Activated CD8-positive, alpha-beta memory T cell treated with anti-CD3 and anti-CD28 coated beads, Interleukin-2, amount 10 ng/mL, durations not matched to agents 7 days and 5 days (primary cell): ENCODE measurements around the gene GPX4. TPM values are rescaled to one million over a fixed set of nuclear protein-coding genes. Genes with fewer than 3 reads are reported as not detected.
"Not testable (repeated sequence)": the region's sequence is repeated elsewhere in the genome, so short reads cannot be mapped to it uniquely, and the experiment has no call there.

Experiments used
- ATAC-seq: fragments of 150-1000 bp; cut with Tn5 transposase; one replicate; pipeline ENCODE4 v1.10.0; 2021; ENCODE audit warnings: moderate library complexity
- CTCF ChIA-PET: fragments of 350-600 bp; sonication (Branson Sonifier 250); formaldehyde crosslinking; loops from one replicate; lab custom pipeline; 2021; ENCODE audit warnings: antibody characterized with exemption; lab: Charles Lee
- DNase-seq: peaks from one replicate; pipeline ENCODE4 v3.0.0-alpha.2; 2020
- H3K27ac Mint-ChIP-seq: one replicate; pipeline ENCODE4 v1.8.0; 2021; ENCODE audit warnings: mild to moderate bottlenecking, mixed read lengths
- H3K27me3 Mint-ChIP-seq: one replicate; pipeline ENCODE4 v1.8.0; 2021; ENCODE audit warnings: mixed read lengths
- H3K36me3 Mint-ChIP-seq: one replicate; pipeline ENCODE4 v1.8.0; 2021; ENCODE audit warnings: mild to moderate bottlenecking, mixed read lengths
- H3K4me1 Mint-ChIP-seq: one replicate; pipeline ENCODE4 v1.8.0; 2021; ENCODE audit warnings: mixed read lengths
- H3K4me3 Mint-ChIP-seq: one replicate; pipeline ENCODE4 v1.8.0; 2021; ENCODE audit warnings: mild to moderate bottlenecking, moderate library complexity, mixed read lengths
- H3K9me3 Mint-ChIP-seq: one replicate; pipeline ENCODE4 v1.8.0; 2022; ENCODE audit warnings: low read depth, mixed read lengths
- total RNA-seq, 2 experiments: library from RNA; stranded (reverse); gene quantifications; one replicate each; pipeline ENCODE4 v1.2.3, GENCODE V29; 2021

GPX4 gene
- total RNA-seq, 2 experiments from 2014 or later = 143 to 217 TPM

DNA sequence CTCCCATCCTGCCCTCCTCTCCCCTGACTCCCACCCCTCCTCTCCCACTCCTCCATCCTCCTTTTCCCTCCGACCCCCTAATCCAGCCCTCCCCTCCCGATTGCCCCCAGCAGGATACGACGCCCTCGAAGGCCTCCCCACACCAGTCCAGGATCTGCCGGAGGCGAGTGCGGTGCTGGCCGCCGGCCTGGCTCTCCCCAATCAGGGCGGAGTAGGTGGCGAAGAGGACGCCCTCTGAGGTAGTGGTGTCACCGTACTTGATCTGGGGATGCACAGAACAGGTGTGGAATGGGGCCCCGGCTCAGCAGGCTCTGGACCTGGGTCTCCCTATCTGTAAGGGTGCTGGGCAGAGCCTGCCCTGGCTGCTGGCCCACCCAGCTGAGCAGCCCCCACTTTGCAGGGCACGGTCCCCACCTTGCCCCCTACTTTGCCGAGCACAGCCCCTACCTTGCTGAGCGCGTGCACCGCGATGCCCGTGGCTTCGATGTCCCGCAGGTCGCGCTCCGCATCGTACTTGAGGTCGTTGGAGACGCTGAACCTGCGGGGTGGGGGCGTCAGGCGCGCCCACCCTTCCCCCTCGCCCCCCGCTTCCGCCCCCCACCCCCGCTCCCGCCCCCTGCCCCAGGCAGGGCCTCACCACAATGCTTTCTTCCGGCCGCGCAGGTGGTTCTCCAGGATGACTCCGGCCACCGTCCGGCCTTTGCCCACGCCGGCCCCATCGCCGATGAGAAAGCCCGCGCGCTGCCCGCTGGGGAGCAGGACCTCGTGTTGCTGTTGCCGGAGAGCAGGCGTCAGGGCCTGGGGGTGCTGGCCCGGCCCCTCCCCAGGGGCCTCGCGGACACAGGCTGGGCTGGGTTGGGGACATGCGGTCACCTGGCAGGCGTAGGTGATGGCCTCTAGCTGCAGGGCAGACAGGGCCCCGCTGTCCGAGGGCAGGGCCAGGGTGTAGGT, 18.5 kb downstream of the GPX4 start:
- DNase-seq = no peak
- no peak for ATAC-seq
- Mint-ChIP-seq H3K4me1 (peaks cover 5% of the 10 kb centered on the region), H3K27me3 (no peaks in the 10 kb centered on the region), H3K9me3 (no peaks in the 10 kb centered on the region), H3K4me3 (no peak overlapping the region), H3K27ac (no peak overlapping the region), H3K36me3 (peaks cover 34% of the 10 kb centered on the region)
- CTCF ChIA-PET = no interaction called here

- Mint-ChIP-seq H3K36me3 (peaks cover 40% of the 10 kb centered on the region), H3K27ac (no peak overlapping the region)
These were observed 19.2 kb downstream of the GPX4 start for GRCh38 chr19:1122972-1123363.

DNA sequence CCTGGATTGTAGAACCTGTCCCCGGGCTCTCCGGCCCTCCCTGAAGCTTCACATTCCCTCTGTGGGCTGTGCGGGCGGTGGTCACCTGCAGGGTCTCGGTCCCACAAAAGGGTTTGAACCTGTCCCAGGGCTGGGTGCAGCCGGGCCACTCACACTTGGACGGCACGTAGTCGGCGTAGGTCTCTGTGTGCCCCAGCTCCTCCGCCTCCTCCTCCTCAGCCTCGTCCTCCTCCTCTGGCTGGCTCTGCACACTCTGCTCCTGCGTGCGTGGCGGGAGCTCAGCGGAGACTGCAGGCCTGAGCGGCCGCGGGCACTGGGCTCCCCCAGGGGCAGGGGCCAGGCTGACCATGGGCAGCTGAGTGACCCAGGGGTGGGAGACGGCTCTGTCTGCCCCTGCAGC, 19.6 kb downstream of the GPX4 start:
- Mint-ChIP-seq H3K27me3 (no peaks in the 10 kb centered on the region), H3K36me3 (peaks cover 39% of the 10 kb centered on the region), H3K27ac (no peak overlapping the region), H3K4me1 (peaks cover 7% of the 10 kb centered on the region), H3K9me3 (no peaks in the 10 kb centered on the region), H3K4me3 (no peak overlapping the region)
- CTCF ChIA-PET = interaction anchor here (1.1 to 1.9 kb wide), 2 partner anchors 10 to 81 kb away, joined by 3 to 5 read pairs; no protein-coding TSS in a partner anchor
- DNase-seq = no peak
- ATAC-seq = peak; percentile 11

More at GRCh38 chr19:1122972-1123363, 19.2 kb downstream of the GPX4 start:
- ATAC-seq (peak; percentile 59), DNase-seq (peak; percentile 73)
- H3K27me3 Mint-ChIP-seq = no peaks in the 10 kb centered on the region
- H3K9me3 Mint-ChIP-seq = no peaks in the 10 kb centered on the region
- CTCF ChIA-PET = interaction anchor here (1.1 to 1.9 kb wide), 2 partner anchors 9 to 82 kb away, joined by 3 to 5 read pairs; no protein-coding TSS in a partner anchor
- H3K4me3 Mint-ChIP-seq = no peak overlapping the region
- H3K4me1 Mint-ChIP-seq = peaks cover 7% of the 10 kb centered on the region

GRCh38 chr19:1123885-1124677, 20.3 kb downstream of the GPX4 start:
- Mint-ChIP-seq H3K27me3 (no peaks in the 10 kb centered on the region), H3K27ac (no peak overlapping the region), H3K36me3 (peaks cover 35% of the 10 kb centered on the region), H3K4me1 (peaks cover 8% of the 10 kb centered on the region), H3K9me3 (no peaks in the 10 kb centered on the region), H3K4me3 (no peak overlapping the region)
- DNase-seq (no peak), ATAC-seq (no peak)
- CTCF ChIA-PET = interaction anchor here (1.1 to 1.9 kb wide), 2 partner anchors 10 to 81 kb away, joined by 3 to 5 read pairs; no protein-coding TSS in a partner anchor

- H3K9me3 Mint-ChIP-seq = no peaks in the 10 kb centered on the region
- CTCF ChIA-PET = interaction anchor here (1.2 kb wide), 1 partner anchor 13 kb away, joined by 3 read pairs; no protein-coding TSS in a partner anchor
- no peak overlapping the region for H3K27ac Mint-ChIP-seq
- DNase-seq (no peak), ATAC-seq (no peak)
- no peaks in the 10 kb centered on the region for H3K27me3 Mint-ChIP-seq
- H3K36me3 Mint-ChIP-seq = peaks cover 29% of the 10 kb centered on the region
- no peak overlapping the region for H3K4me3 Mint-ChIP-seq
- H3K4me1 Mint-ChIP-seq = peaks cover 22% of the 10 kb centered on the region
These were observed 22.0 kb downstream of the GPX4 start for GRCh38 chr19:1125601-1126467.

DNA sequence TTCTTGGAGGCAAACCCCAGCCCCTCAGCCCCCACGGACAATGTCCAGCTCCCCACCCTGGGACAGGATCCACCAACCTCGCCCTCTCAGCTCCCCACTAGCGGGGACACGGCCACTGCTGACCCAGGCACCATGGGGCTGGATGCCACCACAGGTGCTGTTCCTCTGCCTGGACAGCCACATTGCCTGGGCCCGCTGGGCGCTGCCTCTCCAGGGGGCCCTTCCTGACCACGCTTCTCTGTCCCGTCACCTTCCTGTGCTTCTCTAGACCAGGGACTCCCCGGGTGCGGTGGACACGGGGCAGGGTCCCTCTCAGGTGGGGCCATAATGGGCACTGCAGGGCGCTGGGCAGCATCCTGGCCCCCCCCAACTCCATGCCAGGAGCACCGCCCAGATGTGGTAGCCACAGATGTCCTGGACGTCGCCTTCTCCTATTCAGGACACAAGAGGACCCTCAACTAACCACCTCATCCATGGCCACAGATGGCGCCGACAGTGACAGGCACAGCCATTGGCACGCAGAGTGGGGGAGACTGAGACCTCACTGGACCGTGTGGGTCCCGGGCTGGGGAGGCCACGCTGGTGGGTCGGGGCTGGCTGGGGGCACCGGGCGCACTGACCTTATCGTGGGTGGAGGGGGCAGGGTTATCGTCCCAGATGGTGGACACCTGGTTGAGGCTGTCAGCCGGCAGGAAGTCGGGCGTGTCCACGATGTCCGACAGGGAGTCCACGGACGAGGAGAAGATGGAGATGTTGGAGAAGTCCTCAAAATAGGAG, 23.4 kb downstream of the GPX4 start:
- Mint-ChIP-seq H3K4me1 (peaks cover 23% of the 10 kb centered on the region), H3K36me3 (peaks cover 20% of the 10 kb centered on the region), H3K4me3 (no peak overlapping the region), H3K27ac (no peak overlapping the region), H3K9me3 (no peaks in the 10 kb centered on the region), H3K27me3 (no peaks in the 10 kb centered on the region)
- ATAC-seq (no peak), DNase-seq (no peak)
- CTCF ChIA-PET = no interaction called here

- no peak for ATAC-seq
- no peak for DNase-seq
- peaks cover 27% of the 10 kb centered on the region for H3K4me1 Mint-ChIP-seq
- H3K36me3 Mint-ChIP-seq = peaks cover 15% of the 10 kb centered on the region
- H3K27me3 Mint-ChIP-seq = no peaks in the 10 kb centered on the region
- no peaks in the 10 kb centered on the region for H3K9me3 Mint-ChIP-seq
- no peak overlapping the region for H3K27ac Mint-ChIP-seq
- CTCF ChIA-PET = interaction anchor here (2.0 kb wide), 1 partner anchor 15 kb away, joined by 10 read pairs; no protein-coding TSS in a partner anchor
- no peak overlapping the region for H3K4me3 Mint-ChIP-seq
These were observed 24.3 kb downstream of the GPX4 start for GRCh38 chr19:1128106-1128505.

DNA sequence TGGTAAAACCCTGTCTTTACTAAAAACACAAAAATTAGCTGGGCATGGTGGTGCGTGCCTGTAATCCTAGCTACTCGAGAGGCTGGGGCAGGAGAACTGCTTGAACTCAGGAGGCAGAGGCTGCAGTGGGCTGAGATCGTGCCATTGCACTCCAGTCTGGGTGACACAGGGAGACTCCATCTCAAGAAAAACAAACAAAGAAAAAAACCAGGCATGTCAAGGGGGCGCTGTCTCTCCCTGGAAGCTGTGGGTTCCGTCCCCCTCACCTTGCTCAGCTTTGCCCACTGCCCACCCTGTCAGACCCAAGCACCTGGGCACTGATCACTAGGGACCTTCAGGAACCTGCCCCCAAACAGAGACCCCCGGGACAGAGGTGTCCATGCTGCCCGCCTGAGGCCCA, 25.3 kb downstream of the GPX4 start:
- H3K27ac Mint-ChIP-seq, DNase-seq, H3K9me3 Mint-ChIP-seq, H3K4me3 Mint-ChIP-seq, H3K27me3 Mint-ChIP-seq, ATAC-seq: not testable (repeated sequence)
- H3K4me1 Mint-ChIP-seq = peaks cover 32% of the 10 kb centered on the region
- H3K36me3 Mint-ChIP-seq = peaks cover 13% of the 10 kb centered on the region
- CTCF ChIA-PET = interaction anchor here (0.9 to 3.0 kb wide), 3 partner anchors 16 to 128 kb away, joined by 3 to 11 read pairs (median 10); no protein-coding TSS in a partner anchor

DNA sequence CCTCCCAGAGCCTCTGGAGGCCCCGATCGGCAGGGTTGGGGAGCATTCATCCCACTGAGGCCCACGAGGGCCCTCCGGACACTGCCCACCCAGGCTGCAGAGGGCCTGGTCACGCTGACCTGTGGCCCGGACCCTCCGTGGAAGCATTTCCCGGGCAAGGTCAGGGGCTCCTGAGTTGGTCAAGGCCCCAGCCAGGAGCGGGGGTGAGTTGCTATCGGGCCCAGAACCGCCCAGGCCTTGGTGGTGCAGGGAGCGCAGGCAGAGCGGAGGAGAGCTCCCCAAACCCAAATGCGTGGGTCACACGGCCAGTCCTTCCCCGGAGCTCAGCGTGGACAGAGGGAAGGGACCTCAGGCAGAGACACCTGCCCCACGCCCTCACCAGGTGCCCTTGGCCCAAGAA, 25.7 kb downstream of the GPX4 start:
- DNase-seq (no peak), ATAC-seq (no peak)
- Mint-ChIP-seq H3K27ac (peak overlapping the region; percentile 91), H3K36me3 (peaks cover 13% of the 10 kb centered on the region), H3K9me3 (no peaks in the 10 kb centered on the region), H3K4me1 (peaks cover 35% of the 10 kb centered on the region), H3K4me3 (no peak overlapping the region), H3K27me3 (no peaks in the 10 kb centered on the region)
- CTCF ChIA-PET = interaction anchor here (0.9 to 3.0 kb wide), 4 partner anchors 16 to 128 kb away, joined by 3 to 11 read pairs (median 8); partner anchors contain the start of gene ATP5F1D

- CTCF ChIA-PET = interaction anchor here (0.6 to 5.0 kb wide), 14 partner anchors 18 to 357 kb away, joined by 3 to 38 read pairs (median 4); partner anchors contain the start of genes ARHGAP45 and ATP5F1D
- no peaks in the 10 kb centered on the region for H3K27me3 Mint-ChIP-seq
- peak overlapping the region; percentile 91 for H3K27ac Mint-ChIP-seq
- peaks cover 10% of the 10 kb centered on the region for H3K36me3 Mint-ChIP-seq
- no peak for ATAC-seq
- peak; percentile 73 for DNase-seq
- H3K4me3 Mint-ChIP-seq = peak overlapping the region; percentile 89
- no peaks in the 10 kb centered on the region for H3K9me3 Mint-ChIP-seq
- peaks cover 33% of the 10 kb centered on the region for H3K4me1 Mint-ChIP-seq
These were observed 27.2 kb downstream of the GPX4 start for GRCh38 chr19:1130771-1131717.
